ENCODE results near the gene TUBB.
"Not testable (repeated sequence)": the region's sequence is repeated elsewhere in the genome, so short reads cannot be mapped to it uniquely, and the experiment has no call there.

Gene TUBB

DNA sequence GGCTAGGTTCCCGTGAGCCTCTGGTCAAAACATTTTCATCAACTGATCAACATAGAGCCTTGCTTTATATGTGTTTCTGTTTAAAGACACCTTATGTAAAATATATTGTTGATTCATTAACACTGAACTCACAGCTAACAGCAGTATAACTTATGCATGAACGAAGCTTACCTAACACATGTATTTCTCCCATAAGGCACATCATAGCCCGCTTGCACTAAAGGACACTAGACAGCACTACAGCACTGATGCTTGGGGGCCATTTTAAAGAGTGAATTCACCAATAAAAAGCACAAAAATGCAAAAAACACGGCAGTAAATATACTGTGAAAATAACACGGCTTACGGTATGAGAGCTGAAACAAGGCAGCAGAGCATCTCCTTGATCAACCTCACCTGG, 18.4 kb downstream of the TUBB start:
- no peak for DNase-seq (ENCODE audit: low read depth, low spot score)

GRCh38 chr6:30740540-30740870, 20.4 kb downstream of the TUBB start:
- DNase-seq (ENCODE audit: low read depth, low spot score), result no peak

- DNase-seq (ENCODE audit: low read depth, low spot score), result no peak
Observed at GRCh38 chr6:30741063-30741779, 21.1 kb downstream of the TUBB start.

DNA sequence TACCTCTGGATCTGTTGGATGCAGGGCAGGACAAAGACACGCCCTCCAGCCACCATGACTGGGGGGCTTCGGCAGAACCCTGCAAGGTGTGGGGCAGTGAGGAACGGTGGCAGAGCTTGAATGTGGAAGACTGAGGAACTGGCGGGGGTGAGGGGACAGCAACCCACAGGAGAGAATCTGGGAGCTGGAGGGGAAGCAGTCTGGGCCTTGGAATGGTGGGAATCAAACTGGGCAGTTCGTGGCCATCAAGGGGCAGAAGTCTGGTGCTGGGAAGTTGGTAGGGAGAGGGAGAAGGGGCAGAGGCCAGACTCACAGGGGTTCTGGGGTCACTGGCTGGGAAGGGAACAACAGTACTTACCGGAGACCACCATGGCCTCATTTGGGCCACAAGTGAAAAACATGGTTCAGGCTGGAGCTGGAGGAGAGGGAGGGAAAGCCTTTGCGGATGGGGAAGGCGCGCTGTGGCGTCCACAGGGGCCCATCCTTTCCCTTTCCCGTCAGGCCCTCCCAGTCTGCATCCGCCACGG, 21.7 kb downstream of the TUBB start:
- DNase-seq (ENCODE audit: low read depth, low spot score), result no peak

DNA sequence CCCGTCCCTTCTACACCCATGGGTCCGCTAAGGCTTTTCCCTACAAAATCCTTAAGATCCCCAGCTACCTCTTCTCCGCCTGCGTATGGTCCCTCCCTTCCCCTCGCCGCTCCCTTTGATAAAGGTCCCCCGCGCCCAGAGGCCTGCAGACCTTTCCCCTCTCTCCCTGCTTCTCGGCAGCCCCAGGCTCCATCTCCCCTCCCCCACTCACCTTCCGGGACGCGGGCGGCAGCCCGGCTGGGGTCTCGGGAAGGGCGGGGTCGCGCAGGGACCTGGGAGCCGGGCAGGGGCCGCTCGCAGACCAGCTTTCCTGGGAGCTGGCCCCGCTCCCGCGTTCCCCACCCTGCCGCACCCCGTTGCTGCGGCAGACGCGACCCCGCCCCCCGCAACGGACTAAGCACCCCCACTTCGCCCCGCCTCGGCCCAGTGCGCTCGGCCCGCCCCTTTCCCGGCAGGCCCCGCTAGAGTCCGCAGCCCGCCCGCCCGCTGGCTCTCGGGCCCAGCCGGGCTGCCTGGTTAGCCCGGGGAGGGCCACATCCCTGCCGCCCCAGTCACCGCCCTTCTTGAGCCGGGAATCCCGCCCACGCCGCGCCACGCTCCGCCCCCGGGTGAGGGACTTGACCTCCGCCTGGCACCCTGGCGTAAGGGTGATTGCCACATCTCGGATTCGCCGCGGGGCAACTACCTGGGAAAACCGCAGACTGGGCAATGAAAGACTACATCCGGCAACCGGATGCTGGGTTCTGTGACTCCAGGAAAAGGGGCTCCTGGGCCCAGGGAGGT, 22.4 kb downstream of the TUBB start, which contains the start of gene FLOT1:
Gene FLOT1 (minus strand): TSS at position 372 of the 783 bp plus-strand sequence. CDS start 498 bp downstream, outside the sequence.
- DNase-seq (ENCODE audit: low read depth, low spot score), result no peak

DNA sequence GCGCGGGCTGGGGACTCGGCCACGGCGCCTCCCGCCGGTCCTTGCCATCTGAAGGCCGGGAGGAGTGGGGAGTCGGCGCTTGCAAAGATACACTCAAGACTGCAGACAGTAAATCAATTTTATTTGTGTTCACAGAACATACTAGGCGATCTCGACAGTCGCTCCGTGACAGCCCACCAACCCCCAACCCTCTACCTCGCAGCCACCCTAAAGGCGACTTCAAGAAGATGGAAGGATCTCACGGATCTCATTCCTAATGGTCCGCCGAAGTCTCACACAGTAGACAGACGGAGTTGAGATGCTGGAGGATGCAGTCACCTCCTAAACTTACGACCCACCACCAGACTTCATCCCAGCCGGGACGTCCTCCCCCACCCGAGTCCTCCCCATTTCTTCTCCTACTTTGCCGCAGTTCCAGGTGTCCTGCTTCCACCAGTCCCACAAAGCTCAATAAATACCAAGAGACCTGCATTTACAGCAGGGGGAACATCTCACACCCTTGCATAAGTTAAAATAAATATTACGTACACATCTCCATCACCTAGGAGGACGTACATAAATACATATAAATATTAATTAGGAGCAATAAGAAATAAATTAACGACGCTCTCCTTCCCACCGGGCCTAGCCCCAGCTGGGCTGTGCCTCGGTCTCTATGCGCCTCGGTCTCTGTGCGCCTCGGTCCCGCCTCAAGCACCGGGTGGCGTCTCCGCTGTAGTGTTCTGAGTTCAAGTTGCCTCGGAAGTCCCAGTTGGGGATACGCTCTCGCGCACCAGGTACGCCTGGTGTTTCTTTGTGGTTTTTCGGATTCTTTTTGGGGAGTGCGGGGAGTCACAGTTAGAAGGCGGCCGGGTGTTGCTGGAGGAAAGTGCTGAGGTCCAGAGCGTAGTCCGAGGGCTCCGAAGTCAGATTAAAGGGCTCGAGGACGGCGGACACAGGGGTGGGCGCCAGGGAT, 23.2 kb downstream of the TUBB start:
- no peak for DNase-seq (ENCODE audit: low read depth, low spot score)

DNA sequence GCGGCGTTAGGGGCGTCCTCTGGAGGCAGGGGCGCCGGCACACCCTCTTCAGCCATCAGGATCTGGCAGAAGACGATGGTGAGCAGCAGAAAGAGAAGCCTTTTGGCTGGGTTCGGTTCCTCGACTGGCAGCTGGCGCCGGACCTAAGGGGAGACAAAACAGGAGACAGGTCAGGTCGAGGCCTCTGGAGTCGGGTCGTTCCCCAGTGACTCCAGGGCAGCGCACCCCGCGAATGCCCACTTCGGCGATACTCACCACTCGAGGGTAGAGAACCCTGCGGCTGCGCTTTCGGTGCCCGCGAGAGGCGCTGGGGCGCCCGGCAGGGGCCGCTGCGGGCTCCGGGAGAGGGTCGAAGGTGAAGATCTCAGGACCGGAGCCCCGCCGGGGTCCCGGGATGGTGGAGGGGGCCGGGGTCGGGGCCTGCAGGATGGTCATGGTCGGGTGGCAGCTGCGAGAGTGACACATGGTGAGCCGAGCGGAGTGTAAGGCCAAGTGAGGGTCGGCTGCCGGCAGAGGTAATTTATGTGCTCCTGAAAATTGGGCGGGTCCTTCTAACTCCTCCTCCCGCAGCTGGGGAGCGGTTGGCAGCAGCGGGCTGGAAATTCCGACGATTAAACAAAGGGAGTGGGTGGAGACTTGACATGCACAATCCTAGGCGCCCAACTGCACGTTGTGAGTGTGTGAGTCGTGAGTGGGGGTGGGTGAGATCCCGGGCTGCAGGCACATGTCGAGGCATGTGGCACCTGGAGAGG, 24.1 kb downstream of the TUBB start, which contains the start of gene IER3:
Gene IER3 (minus strand): TSS at position 494 of the 752 bp plus-strand sequence. CDS start 29 bp downstream, at position 465.
- DNase-seq (ENCODE audit: low read depth, low spot score), result no peak

DNA sequence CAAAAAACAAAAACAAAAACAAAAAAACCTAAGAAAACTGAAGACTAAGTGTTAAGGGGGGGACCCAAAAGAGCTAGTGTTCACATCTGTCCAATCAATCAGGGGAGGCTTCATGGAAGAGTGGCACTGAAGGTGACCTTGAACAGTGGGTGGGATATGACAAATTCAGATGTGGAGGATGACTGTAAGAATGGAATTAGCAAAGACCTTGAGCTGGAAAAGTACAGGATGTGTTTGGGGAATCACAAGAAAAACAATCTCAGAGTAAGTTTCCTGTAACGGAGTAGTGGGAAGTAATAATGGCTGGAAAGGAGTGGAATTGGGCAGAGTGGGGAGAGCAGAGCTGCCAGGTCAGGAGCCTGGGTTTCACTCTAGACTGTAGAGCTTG, 27.1 kb downstream of the TUBB start:
- DNase-seq (ENCODE audit: low read depth, low spot score), result no peak

DNA sequence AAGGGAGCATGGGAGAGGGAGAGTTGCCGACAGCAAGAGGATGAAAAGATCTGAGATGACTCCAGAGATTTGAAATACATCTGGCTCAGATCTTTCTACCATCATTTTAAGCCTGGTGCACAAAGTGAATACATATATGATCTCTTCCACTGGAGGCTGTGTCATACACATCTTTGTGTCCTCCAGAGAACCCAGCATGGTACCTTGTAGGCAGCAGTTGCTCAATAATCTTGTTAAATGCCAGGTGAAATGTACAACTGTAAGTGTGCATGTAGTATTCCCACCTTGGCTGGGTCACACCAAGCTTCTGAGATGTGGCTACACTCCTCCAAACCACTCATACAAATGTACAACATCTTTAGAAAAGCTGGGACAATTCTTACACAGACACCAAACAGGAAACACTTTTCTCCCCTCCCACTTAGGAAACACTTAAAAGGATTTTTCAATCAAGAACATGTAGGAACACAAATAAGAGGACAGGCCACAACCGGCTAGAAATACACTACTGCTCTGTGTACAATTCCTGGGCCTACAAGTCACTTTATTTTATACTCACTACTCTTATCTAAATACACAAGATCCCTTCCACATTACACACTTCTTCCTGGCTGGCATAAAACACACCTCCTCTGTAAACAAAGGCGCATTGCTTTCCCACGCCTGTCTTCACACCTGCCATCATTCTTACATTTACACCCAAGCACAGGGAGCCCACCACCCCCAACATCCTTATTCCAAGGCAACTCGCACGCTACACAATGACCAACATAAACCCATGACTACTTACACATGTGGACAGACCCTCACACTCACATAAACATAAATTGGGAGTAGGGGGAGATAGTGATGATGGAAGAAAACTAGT, 28.0 kb downstream of the TUBB start:
- DNase-seq (ENCODE audit: low read depth, low spot score), result no peak

DNA sequence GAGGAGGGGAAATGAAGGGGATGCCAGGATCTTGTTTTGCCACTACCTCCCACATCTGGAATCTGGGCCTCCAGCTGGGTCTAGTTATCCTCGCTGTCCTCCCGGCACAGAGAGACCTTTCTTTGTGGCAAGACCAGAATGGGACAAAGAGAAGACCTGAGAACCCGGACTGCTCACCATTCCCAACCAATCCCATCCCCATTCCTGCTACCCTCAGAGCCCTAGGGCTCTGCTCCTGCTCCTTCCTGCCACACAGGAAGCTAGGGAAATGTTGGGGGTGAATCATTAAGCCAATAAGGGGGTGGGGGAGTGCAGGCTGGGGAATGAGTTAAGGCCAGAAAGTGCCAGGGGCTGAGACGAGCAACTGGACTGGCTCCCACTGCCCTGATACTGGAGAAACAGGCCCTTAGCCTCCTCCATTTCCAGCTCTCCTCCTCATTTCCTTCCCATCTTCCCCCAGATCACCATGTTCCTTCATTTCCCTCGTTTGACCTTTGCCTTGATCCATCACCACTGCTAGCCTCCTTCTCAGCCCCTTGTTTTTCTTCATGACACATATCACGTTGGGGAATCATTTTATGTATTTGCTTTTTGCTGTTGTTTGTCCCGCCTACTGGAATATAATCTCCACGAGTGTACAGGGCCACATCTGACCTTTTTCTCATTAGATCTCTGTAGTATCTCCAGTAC, 28.8 kb downstream of the TUBB start:
- no peak for DNase-seq (ENCODE audit: low read depth, low spot score)

DNA sequence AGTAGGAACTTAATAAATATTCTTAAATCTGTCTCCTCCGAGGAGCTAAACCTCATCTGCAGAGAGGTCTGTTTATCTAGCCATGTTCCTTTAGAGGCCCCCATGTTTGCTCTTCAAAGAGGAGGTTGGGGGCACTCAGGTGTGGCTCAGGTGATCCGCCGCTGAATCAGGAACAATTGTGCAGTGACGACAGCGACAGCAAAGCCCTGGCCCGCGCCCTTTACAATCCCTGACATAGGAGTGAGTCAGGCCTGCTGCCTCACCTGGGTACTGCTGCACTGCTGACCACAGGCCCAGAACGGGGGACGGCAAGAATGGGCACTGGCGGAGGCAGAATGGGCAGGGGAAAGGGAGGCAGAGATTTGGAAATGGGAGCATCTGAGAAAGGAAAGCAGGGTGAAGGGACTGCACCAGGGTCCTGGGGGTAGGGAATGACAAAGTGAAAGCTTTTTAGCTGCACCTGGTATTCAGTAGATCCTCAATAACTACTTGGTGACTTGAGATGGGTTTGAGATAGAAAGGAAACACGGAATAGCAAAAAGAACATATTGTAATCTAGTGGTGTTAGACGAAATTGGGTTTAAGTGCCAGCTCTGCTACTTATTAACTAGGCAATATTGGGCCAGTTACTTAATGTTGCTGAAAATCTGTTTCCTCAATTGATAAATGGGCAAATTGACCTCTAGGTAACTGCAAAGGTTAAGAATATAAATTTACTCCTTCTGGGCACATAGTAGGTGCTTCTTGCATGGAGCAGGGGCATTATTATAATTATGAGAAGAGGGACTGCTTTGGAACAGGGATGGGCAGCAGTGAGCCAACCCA, 29.6 kb downstream of the TUBB start:
- no peak for DNase-seq (ENCODE audit: low read depth, low spot score)

- DNase-seq (ENCODE audit: low read depth, low spot score), result no peak
Observed at GRCh38 chr6:30750379-30750668, 30.2 kb downstream of the TUBB start.

- DNase-seq (ENCODE audit: low read depth, low spot score), result no peak
Observed at GRCh38 chr6:30752157-30752927, 32.2 kb downstream of the TUBB start.

DNA sequence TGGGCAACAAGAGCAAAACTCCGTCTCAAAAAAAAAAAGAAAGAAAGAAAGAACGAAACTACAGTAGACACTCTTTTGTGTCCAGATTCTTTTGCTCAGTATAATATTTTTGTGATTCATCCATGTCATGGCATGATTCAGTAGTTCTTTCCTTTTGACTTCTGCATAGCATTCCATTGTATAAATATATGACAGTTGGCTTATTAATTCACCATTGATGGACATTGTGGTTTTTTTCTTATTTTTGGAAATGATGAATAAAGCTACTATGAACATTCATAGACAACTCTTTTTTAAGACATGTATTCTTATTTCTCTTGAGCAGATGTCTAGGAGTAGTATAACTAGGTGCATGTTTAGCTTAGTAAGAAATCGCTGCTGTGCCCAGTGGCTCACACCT, 34.5 kb downstream of the TUBB start:
- no peak for DNase-seq (ENCODE audit: low read depth, low spot score)

GRCh38 chr6:30756405-30757003, 36.4 kb downstream of the TUBB start:
- DNase-seq (ENCODE audit: low read depth, low spot score), result not testable (repeated sequence)

GRCh38 chr6:30757261-30757904, 37.2 kb downstream of the TUBB start:
- no peak for DNase-seq (ENCODE audit: low read depth, low spot score)

Data from iPS DF 19.7 (cell line).